KBM-7 (cell line): ENCODE data around the gene PGPEP1.
"Not testable (repeated sequence)": the region's sequence is repeated elsewhere in the genome, so short reads cannot be mapped to it uniquely, and the experiment has no call there.

Experiments
- DNase-seq: peaks from one replicate; pipeline ENCODE4 v3.0.0-alpha.2; 2015
- in situ Hi-C: fragments of 300-500 bp; cut with MboI; formaldehyde crosslinking; loops from 2 replicates; pipeline ENCODE4 v1.14.3; 2020; ENCODE audit warnings: low sequenced_read_pairs, low pct_unique_long_range_greater_than_20kb, mixed read lengths

The PGPEP1 gene

GRCh38 chr19:18306888-18307260, 33.5 kb upstream of the PGPEP1 start:
- no peak for DNase-seq
- in situ Hi-C loops: no loop called here

GRCh38 chr19:18307271-18307681, 33.1 kb upstream of the PGPEP1 start:
- no peak for DNase-seq
- in situ Hi-C loops: no loop called here

- DNase-seq: no peak
- in situ Hi-C loops: no loop called here
These were observed 32.1 kb upstream of the PGPEP1 start for GRCh38 chr19:18308051-18308947.

- DNase-seq: no peak
These were observed 31.5 kb upstream of the PGPEP1 start for GRCh38 chr19:18308948-18309325.

GRCh38 chr19:18309525-18310064, 30.8 kb upstream of the PGPEP1 start:
- in situ Hi-C loops: no loop called here
- DNase-seq: no peak

More at GRCh38 chr19:18308948-18309325, 31.5 kb upstream of the PGPEP1 start:
- in situ Hi-C loops: no loop called here

GRCh38 chr19:18310118-18310909, 30.1 kb upstream of the PGPEP1 start:
- in situ Hi-C loops: no loop called here

GRCh38 chr19:18310966-18311365, 29.4 kb upstream of the PGPEP1 start:
- in situ Hi-C loops: no loop called here
- DNase-seq: no peak

More at GRCh38 chr19:18310118-18310909, 30.1 kb upstream of the PGPEP1 start:
- no peak for DNase-seq

GRCh38 chr19:18311502-18312091, 28.8 kb upstream of the PGPEP1 start:
- in situ Hi-C loops: no loop called here
- no peak for DNase-seq

GRCh38 chr19:18312092-18312534, 28.3 kb upstream of the PGPEP1 start:
- DNase-seq: no peak
- in situ Hi-C loops: no loop called here

GRCh38 chr19:18313398-18313797, 27.0 kb upstream of the PGPEP1 start:
- DNase-seq: no peak
- in situ Hi-C loops: no loop called here

GRCh38 chr19:18317961-18318800, 22.2 kb upstream of the PGPEP1 start:
- in situ Hi-C loops: no loop called here
- DNase-seq: peak; percentile 89

- DNase-seq: no peak
- in situ Hi-C loops: no loop called here
These were observed 20.7 kb upstream of the PGPEP1 start for GRCh38 chr19:18319591-18320135.

GRCh38 chr19:18320865-18321733, 19.3 kb upstream of the PGPEP1 start:
- no peak for DNase-seq
- in situ Hi-C loops: no loop called here

GRCh38 chr19:18321734-18322102, 18.7 kb upstream of the PGPEP1 start:
- DNase-seq: peak; percentile 64

GRCh38 chr19:18322318-18322758, 18.1 kb upstream of the PGPEP1 start:
- peak; percentile 73 for DNase-seq
- in situ Hi-C loops: no loop called here

More at GRCh38 chr19:18321734-18322102, 18.7 kb upstream of the PGPEP1 start:
- in situ Hi-C loops: no loop called here

- DNase-seq: peak; percentile 99
- in situ Hi-C loops: no loop called here
These were observed 17.5 kb upstream of the PGPEP1 start, which contains the start of gene LSM4 for GRCh38 chr19:18322759-18323460. TSS of gene LSM4 (minus strand) at chr19:18323076. CDS start at chr19:18323020, 56 bp downstream.

GRCh38 chr19:18324373-18324731, 16.0 kb upstream of the PGPEP1 start:
- DNase-seq, in situ Hi-C loops: not testable (repeated sequence)
